ENCODE measurements around the gene ST6GALNAC6.
A peak's percentile ranks its signal among the peaks of the same experiment; 100 is the strongest.

ST6GALNAC6 gene

GRCh38 chr9:127935765-127936221 lies 36.4 kb upstream of the ST6GALNAC6 start:
- no peaks in the 10 kb centered on the region for H3K27me3 ChIP-seq (ENCODE audit: insufficient read depth, poor library complexity, severe bottlenecking)
- no peak overlapping the region for H3K27ac ChIP-seq (ENCODE audit: poor library complexity, severe bottlenecking)
- H3K36me3 ChIP-seq (ENCODE audit: low read depth): no peaks in the 10 kb centered on the region
- DNase-seq (ENCODE audit: low spot score) (no peak), ATAC-seq (ENCODE audit: low read depth) (no peak)
- H3K9me3 ChIP-seq (ENCODE audit: severe bottlenecking): no peaks in the 10 kb centered on the region
- H3K4me3 ChIP-seq (ENCODE audit: severe bottlenecking): no peak overlapping the region
- TF ChIP-seq CTCF (IDR thresholded peaks at IDR 0.05; ENCODE audit: poor library complexity, severe bottlenecking): no peak
- H3K4me1 ChIP-seq (ENCODE audit: insufficient read depth, poor library complexity, severe bottlenecking): peaks cover 13% of the 10 kb centered on the region

- H3K27ac ChIP-seq (ENCODE audit: poor library complexity, severe bottlenecking): no peak overlapping the region
- no peak for TF ChIP-seq CTCF (IDR thresholded peaks at IDR 0.05; ENCODE audit: poor library complexity, severe bottlenecking)
- DNase-seq (ENCODE audit: low spot score) (no peak), ATAC-seq (ENCODE audit: low read depth) (no peak)
- no peaks in the 10 kb centered on the region for H3K9me3 ChIP-seq (ENCODE audit: severe bottlenecking)
- H3K27me3 ChIP-seq (ENCODE audit: insufficient read depth, poor library complexity, severe bottlenecking): no peaks in the 10 kb centered on the region
- no peak overlapping the region for H3K4me3 ChIP-seq (ENCODE audit: severe bottlenecking)
- no peaks in the 10 kb centered on the region for H3K36me3 ChIP-seq (ENCODE audit: low read depth)
- peaks cover 13% of the 10 kb centered on the region for H3K4me1 ChIP-seq (ENCODE audit: insufficient read depth, poor library complexity, severe bottlenecking)
These were observed 35.6 kb upstream of the ST6GALNAC6 start for GRCh38 chr9:127934986-127935385.

GRCh38 chr9:127934248-127934647 lies 34.8 kb upstream of the ST6GALNAC6 start:
- no peak overlapping the region for H3K27ac ChIP-seq (ENCODE audit: poor library complexity, severe bottlenecking)
- peaks cover 13% of the 10 kb centered on the region for H3K4me1 ChIP-seq (ENCODE audit: insufficient read depth, poor library complexity, severe bottlenecking)
- H3K9me3 ChIP-seq (ENCODE audit: severe bottlenecking): no peaks in the 10 kb centered on the region
- no peaks in the 10 kb centered on the region for H3K36me3 ChIP-seq (ENCODE audit: low read depth)
- no peaks in the 10 kb centered on the region for H3K27me3 ChIP-seq (ENCODE audit: insufficient read depth, poor library complexity, severe bottlenecking)
- DNase-seq (ENCODE audit: low spot score) (no peak), ATAC-seq (ENCODE audit: low read depth) (no peak)
- H3K4me3 ChIP-seq (ENCODE audit: severe bottlenecking): no peak overlapping the region
- no peak for TF ChIP-seq CTCF (IDR thresholded peaks at IDR 0.05; ENCODE audit: poor library complexity, severe bottlenecking)

- DNase-seq (ENCODE audit: low spot score) (no peak), ATAC-seq (ENCODE audit: low read depth) (no peak)
- Histone ChIP-seq H3K9me3 (ENCODE audit: severe bottlenecking) (no peaks in the 10 kb centered on the region), H3K36me3 (ENCODE audit: low read depth) (no peaks in the 10 kb centered on the region), H3K4me3 (ENCODE audit: severe bottlenecking) (peak overlapping the region; percentile 54), H3K4me1 (ENCODE audit: insufficient read depth, poor library complexity, severe bottlenecking) (peaks cover 19% of the 10 kb centered on the region), H3K27ac (ENCODE audit: poor library complexity, severe bottlenecking) (peak overlapping the region; percentile 17), H3K27me3 (ENCODE audit: insufficient read depth, poor library complexity, severe bottlenecking) (no peaks in the 10 kb centered on the region)
- no peak for TF ChIP-seq CTCF (IDR thresholded peaks at IDR 0.05; ENCODE audit: poor library complexity, severe bottlenecking)
These were observed 31.9 kb upstream of the ST6GALNAC6 start for GRCh38 chr9:127931092-127931881.
